Measurements from ENCODE around the gene WWOX.

DNA sequence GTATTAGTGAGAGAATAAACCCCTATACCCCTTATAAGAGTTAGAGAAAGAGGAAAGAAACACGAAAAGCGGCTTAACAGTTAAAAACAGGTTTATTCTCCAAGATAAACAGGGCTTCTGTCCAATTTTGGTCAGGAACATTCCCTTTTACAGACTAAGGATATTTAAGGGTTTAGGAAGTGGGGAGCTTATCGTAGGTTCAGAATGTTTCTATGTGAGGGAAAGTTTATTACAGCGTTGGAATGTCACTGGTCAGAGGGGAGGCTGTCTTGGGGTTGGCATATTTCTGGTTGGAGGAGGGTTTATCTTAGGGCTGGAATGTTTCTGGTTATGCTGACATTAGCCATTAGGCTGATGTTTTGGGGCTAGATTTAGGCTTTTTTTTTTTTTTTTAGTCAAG is 34.1 kb upstream of the WWOX start:
- TF ChIP-seq POLR2A (IDR thresholded peaks at IDR 0.05; ENCODE audit: low read depth, low read length) (no peak), POLR2AphosphoS5 (IDR thresholded peaks at IDR 0.05; ENCODE audit: low read depth, low read length) (no peak), PAX5 (IDR thresholded peaks at IDR 0.05; ENCODE audit: insufficient read depth, low read length, severe bottlenecking) (no peak), TAF1 (IDR thresholded peaks at IDR 0.05; ENCODE audit: low read depth, low read length) (no peak), SPI1 (IDR thresholded peaks at IDR 0.05; ENCODE audit: low read depth, low read length) (no peak)

Data from GM12891 (cell line).